Measurements from ENCODE around the gene GPR153. TPM values are rescaled to one million over a fixed set of nuclear protein-coding genes. Genes with fewer than 3 reads are reported as not detected.

Gene GPR153
- polyA plus RNA-seq, 1 experiment: 9.0 TPM

- TF ChIP-seq CTCF (IDR thresholded peaks at IDR 0.05; ENCODE audit: insufficient read depth, low read depth, low read length): no peak
- ChIA-PET CTCF (interaction anchor here (0.9 to 1.5 kb wide), 3 partner anchors 9 to 56 kb away, joined by 3 read pairs; no protein-coding TSS in a partner anchor), POLR2A (no interaction called here)
- Histone ChIP-seq H3K27me3 (ENCODE audit: control insufficient read depth, insufficient read depth, low read length) (no peaks in the 10 kb centered on the region), H3K36me3 (ENCODE audit: control insufficient read depth, insufficient read depth, low read length) (no peaks in the 10 kb centered on the region; the same call in 1 of the 2 replicates), H3K4me3 (ENCODE audit: low read depth, low read length) (no peak overlapping the region)
- no peak for DNase-seq (ENCODE audit: low read depth)
Observed at GRCh38 chr1:6287029-6287428, 26.1 kb upstream of the GPR153 start.

GRCh38 chr1:6286266-6286665, 25.4 kb upstream of the GPR153 start:
- no peaks in the 10 kb centered on the region for H3K27me3 ChIP-seq (ENCODE audit: control insufficient read depth, insufficient read depth, low read length)
- ChIA-PET POLR2A (no interaction called here), CTCF (no interaction called here)
- TF ChIP-seq CTCF (IDR thresholded peaks at IDR 0.05; ENCODE audit: insufficient read depth, low read depth, low read length): no peak
- H3K4me3 ChIP-seq (ENCODE audit: low read depth, low read length): no peak overlapping the region
- no peak for DNase-seq (ENCODE audit: low read depth)
- H3K36me3 ChIP-seq (ENCODE audit: control insufficient read depth, insufficient read depth, low read length): no peaks in the 10 kb centered on the region; the same call in 1 of the 2 replicates

- no peaks in the 10 kb centered on the region for H3K27me3 ChIP-seq (ENCODE audit: control insufficient read depth, insufficient read depth, low read length)
- ChIA-PET CTCF (no interaction called here), POLR2A (no interaction called here)
- no peak for DNase-seq (ENCODE audit: low read depth)
- H3K36me3 ChIP-seq (ENCODE audit: control insufficient read depth, insufficient read depth, low read length): no peaks in the 10 kb centered on the region; the same call in 1 of the 2 replicates
- no peak overlapping the region for H3K4me3 ChIP-seq (ENCODE audit: low read depth, low read length)
- TF ChIP-seq CTCF (IDR thresholded peaks at IDR 0.05; ENCODE audit: insufficient read depth, low read depth, low read length): no peak
Observed at GRCh38 chr1:6285336-6285735, 24.4 kb upstream of the GPR153 start.

GRCh38 chr1:6282577-6283270, 21.8 kb upstream of the GPR153 start:
- CTCF ChIA-PET: interaction anchor here (1.1 to 2.2 kb wide), 4 partner anchors 16 to 37 kb away, joined by 3 to 8 read pairs (median 4); no protein-coding TSS in a partner anchor
- POLR2A ChIA-PET: no interaction called here
- H3K36me3 ChIP-seq (ENCODE audit: control insufficient read depth, insufficient read depth, low read length): no peaks in the 10 kb centered on the region; the same call in 1 of the 2 replicates
- H3K27me3 ChIP-seq (ENCODE audit: control insufficient read depth, insufficient read depth, low read length): no peaks in the 10 kb centered on the region
- DNase-seq (ENCODE audit: low read depth): no peak
- no peak for TF ChIP-seq CTCF (IDR thresholded peaks at IDR 0.05; ENCODE audit: insufficient read depth, low read depth, low read length)
- H3K4me3 ChIP-seq (ENCODE audit: low read depth, low read length): no peak overlapping the region

- no peak for TF ChIP-seq CTCF (IDR thresholded peaks at IDR 0.05; ENCODE audit: insufficient read depth, low read depth, low read length)
- Histone ChIP-seq H3K4me3 (ENCODE audit: low read depth, low read length) (no peak overlapping the region), H3K27me3 (ENCODE audit: control insufficient read depth, insufficient read depth, low read length) (no peaks in the 10 kb centered on the region), H3K36me3 (ENCODE audit: control insufficient read depth, insufficient read depth, low read length) (no peaks in the 10 kb centered on the region)
- ChIA-PET CTCF (interaction anchor here (0.6 to 2.2 kb wide), 6 partner anchors 15 to 52 kb away, joined by 3 to 8 read pairs (median 3); no protein-coding TSS in a partner anchor), POLR2A (no interaction called here)
- DNase-seq (ENCODE audit: low read depth): no peak
Observed at GRCh38 chr1:6281511-6282402, 20.9 kb upstream of the GPR153 start.
